GM23338 (cell line): Measurements from ENCODE around the gene FDXACB1. TPM values are rescaled to one million over a fixed set of nuclear protein-coding genes. Genes with fewer than 3 reads are reported as not detected.

Experiments
- ATAC-seq: fragments of 200-7000 bp; cut with Tn5 transposase; 3 replicates; pipeline ENCODE4 v1.9.1; 2020
- DNase-seq: peaks from one replicate; pipeline ENCODE4 v3.0.0-alpha.2; 2015; ENCODE audit warnings: low spot score
- H2AFZ ChIP-seq: fragments of 200-600 bp; sonication (generic); 2 replicates; pipeline ENCODE4 v1.8.0; 2016; ENCODE audit warnings: antibody characterized with exemption, mild to moderate bottlenecking, moderate library complexity
- H3F3A ChIP-seq: fragments of 200-600 bp; sonication (generic); replicated peaks from 2 replicates; pipeline ENCODE4 v1.8.0; 2017; ENCODE audit warnings: antibody characterized with exemption, mixed run types, low read depth
- H3K27ac ChIP-seq: fragments of 200-600 bp; sonication (generic); 2 replicates; pipeline ENCODE4 v1.6.1; 2016; ENCODE audit warnings: low read depth
- H3K27me3 ChIP-seq: fragments of 200-600 bp; sonication (generic); 2 replicates; pipeline ENCODE4 v1.8.0; 2016; ENCODE audit warnings: mild to moderate bottlenecking, mixed run types, moderate library complexity; ENCODE audit not compliant: insufficient read depth
- H3K36me3 ChIP-seq: fragments of 200-600 bp; sonication (generic); 2 replicates; pipeline ENCODE4 v1.8.0; 2016; ENCODE audit warnings: mild to moderate bottlenecking; ENCODE audit not compliant: insufficient read depth
- H3K4me1 ChIP-seq: fragments of 200-600 bp; sonication (generic); 2 replicates; pipeline ENCODE4 v1.8.0; 2016; ENCODE audit warnings: mild to moderate bottlenecking, moderate library complexity; ENCODE audit not compliant: insufficient read depth
- H3K4me2 ChIP-seq: fragments of 200-600 bp; sonication (generic); 2 replicates; pipeline ENCODE4 v1.7.1; 2017; ENCODE audit warnings: mixed run types
- H3K4me3 ChIP-seq: fragments of 200-600 bp; sonication (generic); 2 replicates; pipeline ENCODE4 v1.6.1; 2016; ENCODE audit warnings: mixed run types
- H3K79me2 ChIP-seq: fragments of 200-600 bp; sonication (generic); replicated peaks from 2 replicates; pipeline ENCODE4 v1.8.0; 2017; ENCODE audit warnings: mild to moderate bottlenecking; ENCODE audit not compliant: insufficient read depth
- H3K9me2 ChIP-seq: fragments of 200-600 bp; sonication (generic); 2 replicates; pipeline ENCODE4 v1.8.0; 2017; ENCODE audit not compliant: insufficient read depth
- H4K20me1 ChIP-seq: fragments of 200-600 bp; sonication (generic); replicated peaks from 2 replicates; pipeline ENCODE4 v1.8.0; 2017; ENCODE audit warnings: mild to moderate bottlenecking; ENCODE audit not compliant: insufficient read depth
- H3K27ac Mint-ChIP-seq: 2 replicates; pipeline ENCODE4 v1.8.0; 2020; ENCODE audit warnings: inconsistent platforms, mild to moderate bottlenecking, moderate library complexity, mixed read lengths
- H3K27me3 Mint-ChIP-seq: 3 replicates; pipeline ENCODE4 v1.8.0; 2022; ENCODE audit warnings: low read depth, mild to moderate bottlenecking, moderate library complexity, mixed read lengths, inconsistent platforms; ENCODE audit not compliant: insufficient read depth, poor library complexity
- H3K36me3 Mint-ChIP-seq: 3 replicates; pipeline ENCODE4 v1.8.0; 2021; ENCODE audit warnings: low read depth, mild to moderate bottlenecking, inconsistent platforms, moderate library complexity, mixed read lengths
- H3K4me1 Mint-ChIP-seq: 3 replicates; pipeline ENCODE4 v1.8.0; 2020; ENCODE audit warnings: mild to moderate bottlenecking, inconsistent platforms, mixed read lengths
- H3K4me3 Mint-ChIP-seq: 3 replicates; pipeline ENCODE4 v1.8.0; 2021; ENCODE audit warnings: moderate library complexity, mild to moderate bottlenecking, inconsistent platforms, mixed read lengths
- H3K9me3 Mint-ChIP-seq: 3 replicates; pipeline ENCODE4 v1.8.0; 2020; ENCODE audit warnings: moderate library complexity, mild to moderate bottlenecking, inconsistent platforms, mixed read lengths
- CTCF ChIP-seq, 2 experiments: fragments of 200-600 bp in 1 of 2; sonication (generic) in 1 of 2; conservative IDR thresholded peaks; 2 replicates each; pipeline versions ENCODE4 v1.5.1 to v1.6.1; 2016 to 2017; ENCODE audit warnings: antibody characterized with exemption in 2 of 2, low read depth in 2 of 2, mild to moderate bottlenecking in 2 of 2, moderate library complexity in 1 of 2
- ETS1 ChIP-seq: IDR thresholded peaks from 2 replicates; pipeline ENCODE4 v1.6.1; 2016; ENCODE audit warnings: antibody characterized with exemption
- EZH2 ChIP-seq: fragments of 200-600 bp; sonication (generic); IDR thresholded peaks from one replicate; pipeline ENCODE4 v1.8.0; 2017; ENCODE audit warnings: antibody characterized with exemption, mild to moderate bottlenecking, low read depth; ENCODE audit not compliant: unreplicated experiment
- EZH2phosphoT487 ChIP-seq: fragments of 200-600 bp; sonication (generic); IDR thresholded peaks from one replicate; pipeline ENCODE4 v1.8.1; 2018; ENCODE audit warnings: antibody characterized with exemption; ENCODE audit not compliant: unreplicated experiment
- JUNB ChIP-seq: IDR thresholded peaks from one replicate; pipeline ENCODE4 v1.6.1; 2016; ENCODE audit warnings: antibody characterized with exemption; ENCODE audit not compliant: unreplicated experiment
- NANOG ChIP-seq: IDR thresholded peaks from 2 replicates; pipeline ENCODE4 v1.6.1; 2016; ENCODE audit warnings: antibody characterized with exemption, borderline replicate concordance
- REST ChIP-seq: IDR thresholded peaks from one replicate; pipeline ENCODE4 v1.6.1; 2018; ENCODE audit warnings: antibody characterized with exemption; ENCODE audit not compliant: unreplicated experiment
- STAT1 ChIP-seq: IDR thresholded peaks from one replicate; pipeline ENCODE4 v1.6.1; 2016; ENCODE audit warnings: antibody characterized with exemption; ENCODE audit not compliant: unreplicated experiment
- ZNF331 ChIP-seq: fragments of 250-450 bp; sonication (Bioruptor Pico); IDR thresholded peaks from 2 replicates; pipeline ENCODE4 v1.5.0; 2020; ENCODE audit warnings: low read depth, mild to moderate bottlenecking, moderate library complexity
- polyA plus RNA-seq: library from polyadenylated mRNA; unstranded; fragments of >200 nt; fragmentation: Nextera tagmentation; extraction: Ambion mirVana; gene quantifications from 2 replicates; pipeline ENCODE4 v1.2.1, GENCODE V29; 2016
- total RNA-seq: library from RNA; depleted of rRNA; stranded (reverse); fragments of >200 nt; shearing (Covaris generic); gene quantifications from 2 replicates; pipeline ENCODE4 v1.2.3, GENCODE V29; 2014

FDXACB1 gene
- total and polyA plus RNA-seq, 2 experiments from 2014 or later = 1.6 to 2.4 TPM

- no peak for TF ChIP-seq REST
- no peak for TF ChIP-seq STAT1
- TF ChIP-seq EZH2 = no peak
- TF ChIP-seq EZH2phosphoT487 = no peak
- TF ChIP-seq CTCF (conservative IDR thresholded peaks at IDR 0.05; ENCODE audit: low read depth in 2 of 2) = no peak
- TF ChIP-seq ETS1 = no peak
Measured at GRCh38 chr11:111922803-111923202, 43.8 kb upstream of the FDXACB1 start (continued).

- Histone ChIP-seq H3F3A (peaks cover 3% of the 10 kb centered on the region), H3K79me2 (no peaks in the 10 kb centered on the region), H3K9me2 (no peaks in the 10 kb centered on the region), H3K36me3 (no peaks in the 10 kb centered on the region), H3K27ac (no peak overlapping the region), H3K27me3 (no peaks in the 10 kb centered on the region), H3K4me2 (no peak overlapping the region), H4K20me1 (no peaks in the 10 kb centered on the region), H3K4me1 (peaks cover 28% of the 10 kb centered on the region), H3K4me3 (no peak overlapping the region), H2AFZ (no peak overlapping the region)
- H3K27me3 Mint-ChIP-seq = peaks cover 6% of the 10 kb centered on the region
- no peaks in the 10 kb centered on the region for H3K36me3 Mint-ChIP-seq
- H3K9me3 Mint-ChIP-seq = peaks cover 3% of the 10 kb centered on the region; the same call in 1 of the 3 replicates
- H3K4me3 Mint-ChIP-seq = no peak overlapping the region
- peaks cover 45% of the 10 kb centered on the region for H3K4me1 Mint-ChIP-seq
- no peak overlapping the region for H3K27ac Mint-ChIP-seq
- DNase-seq = no peak
- ATAC-seq = no peak
- TF ChIP-seq CTCF (conservative IDR thresholded peaks at IDR 0.05; ENCODE audit: low read depth in 2 of 2) (no peak), JUNB (no peak), ZNF331 (no peak), NANOG (no peak)
Measured at GRCh38 chr11:111921541-111922230, 42.7 kb upstream of the FDXACB1 start.
